Smooth muscle cell (in vitro differentiated cells): Measurements from ENCODE around the gene ASAP2. TPM values are rescaled to one million over a fixed set of nuclear protein-coding genes. Genes with fewer than 3 reads are reported as not detected.

ENCODE experiments used
- DNase-seq: peaks from one replicate; lab custom pipeline; 2025; ENCODE audit not compliant: unreplicated experiment; lab: John Stamatoyannopoulos, UW
- H2AFZ ChIP-seq: fragments of 200-600 bp; sonication (generic); 2 replicates; pipeline ENCODE4 v1.6.0; 2016; ENCODE audit warnings: antibody characterized with exemption, low read depth, mild to moderate bottlenecking
- H3F3A ChIP-seq: fragments of 200-600 bp; sonication (generic); 2 replicates; pipeline ENCODE4 v1.6.0; 2017; ENCODE audit warnings: antibody characterized with exemption, low read depth
- H3K27ac ChIP-seq: fragments of 200-600 bp; sonication (generic); 2 replicates; pipeline ENCODE4 v1.5.1; 2016; ENCODE audit warnings: low read depth, mild to moderate bottlenecking
- H3K27me3 ChIP-seq: fragments of 200-600 bp; sonication (generic); 2 replicates; pipeline ENCODE4 v1.6.1; 2016; ENCODE audit warnings: low read depth, mild to moderate bottlenecking
- H3K36me3 ChIP-seq: fragments of 200-600 bp; sonication (generic); 2 replicates; pipeline ENCODE4 v1.5.1; 2016; ENCODE audit warnings: low read depth
- H3K4me1 ChIP-seq: fragments of 200-600 bp; sonication (generic); 2 replicates; pipeline ENCODE4 v1.5.1; 2016; ENCODE audit warnings: low read depth
- H3K4me2 ChIP-seq: fragments of 200-600 bp; sonication (generic); 2 replicates; pipeline ENCODE4 v1.6.0; 2016; ENCODE audit warnings: mild to moderate bottlenecking
- H3K4me3 ChIP-seq: fragments of 200-600 bp; sonication (generic); 2 replicates; pipeline ENCODE4 v1.5.1; 2016; ENCODE audit warnings: mild to moderate bottlenecking
- H3K79me2 ChIP-seq: fragments of 200-600 bp; sonication (generic); 2 replicates; pipeline ENCODE4 v1.6.0; 2016; ENCODE audit warnings: low read depth, mild to moderate bottlenecking
- H3K9ac ChIP-seq: fragments of 200-600 bp; sonication (generic); 2 replicates; pipeline ENCODE4 v1.6.0; 2016; ENCODE audit warnings: low read depth
- H3K9me3 ChIP-seq: fragments of 200-600 bp; sonication (generic); replicated peaks from 2 replicates; pipeline ENCODE4 v1.5.1; 2016; ENCODE audit warnings: low read depth
- H4K20me1 ChIP-seq: fragments of 200-600 bp; sonication (generic); 2 replicates; pipeline ENCODE4 v1.6.0; 2016; ENCODE audit warnings: low read depth
- WGBS: methylation state at CpG from one replicate; pipeline ENCODE4 v1.1.7; 2016; ENCODE audit warnings: low lambda C conversion rate; 5-methylcytosine and 5-hydroxymethylcytosine counted together
- polyA plus RNA-seq: library from polyadenylated mRNA; unstranded; fragments of >200 nt; fragmentation: Nextera tagmentation; extraction: Ambion mirVana; gene quantifications from 2 replicates; pipeline ENCODE4 v1.2.1, GENCODE V29; 2016
- total RNA-seq: library from RNA; depleted of rRNA; stranded (reverse); fragments of >200 nt; gene quantifications from 2 replicates; pipeline ENCODE4 v1.2.3, GENCODE V29; 2014
- TF ChIP-seq, protein P1 (sequence below): fragments of 200-600 bp; sonication (generic); IDR thresholded peaks from 2 replicates; pipeline ENCODE4 v1.5.1; 2017; ENCODE audit warnings: borderline replicate concordance, mild to moderate bottlenecking, antibody characterized with exemption; ENCODE audit not compliant: insufficient read depth, poor library complexity, severe bottlenecking

Gene ASAP2
- total and polyA plus RNA-seq, 2 experiments from 2014 or later = 8.8 to 23.1 TPM

DNA sequence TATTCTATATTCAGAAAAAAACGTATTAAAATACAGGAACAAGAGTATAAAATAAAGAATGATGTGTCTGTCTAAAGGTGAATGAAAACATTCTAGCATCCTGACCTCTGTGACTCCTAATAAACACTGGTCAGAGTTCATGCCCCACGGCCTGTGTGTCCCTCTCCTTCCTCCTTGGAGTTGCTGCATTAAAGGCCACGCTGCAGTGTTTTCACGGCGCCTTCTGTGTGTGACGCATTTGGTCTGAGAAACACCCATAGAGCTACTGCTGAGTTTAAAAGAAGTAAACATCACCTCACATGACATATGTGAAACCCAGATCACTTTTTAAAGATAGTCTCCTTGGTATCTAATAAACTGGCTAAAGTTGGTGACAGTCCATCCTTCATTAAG is 126.2 kb downstream of the ASAP2 start:
- TF ChIP-seq, protein P1, sequence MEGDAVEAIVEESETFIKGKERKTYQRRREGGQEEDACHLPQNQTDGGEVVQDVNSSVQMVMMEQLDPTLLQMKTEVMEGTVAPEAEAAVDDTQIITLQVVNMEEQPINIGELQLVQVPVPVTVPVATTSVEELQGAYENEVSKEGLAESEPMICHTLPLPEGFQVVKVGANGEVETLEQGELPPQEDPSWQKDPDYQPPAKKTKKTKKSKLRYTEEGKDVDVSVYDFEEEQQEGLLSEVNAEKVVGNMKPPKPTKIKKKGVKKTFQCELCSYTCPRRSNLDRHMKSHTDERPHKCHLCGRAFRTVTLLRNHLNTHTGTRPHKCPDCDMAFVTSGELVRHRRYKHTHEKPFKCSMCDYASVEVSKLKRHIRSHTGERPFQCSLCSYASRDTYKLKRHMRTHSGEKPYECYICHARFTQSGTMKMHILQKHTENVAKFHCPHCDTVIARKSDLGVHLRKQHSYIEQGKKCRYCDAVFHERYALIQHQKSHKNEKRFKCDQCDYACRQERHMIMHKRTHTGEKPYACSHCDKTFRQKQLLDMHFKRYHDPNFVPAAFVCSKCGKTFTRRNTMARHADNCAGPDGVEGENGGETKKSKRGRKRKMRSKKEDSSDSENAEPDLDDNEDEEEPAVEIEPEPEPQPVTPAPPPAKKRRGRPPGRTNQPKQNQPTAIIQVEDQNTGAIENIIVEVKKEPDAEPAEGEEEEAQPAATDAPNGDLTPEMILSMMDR = no peak
- Histone ChIP-seq H3F3A (peaks cover 6% of the 10 kb centered on the region), H3K4me2 (no peak overlapping the region), H3K79me2 (no peaks in the 10 kb centered on the region), H2AFZ (no peak overlapping the region), H3K36me3 (no peaks in the 10 kb centered on the region), H3K4me3 (no peak overlapping the region), H3K9me3 (no peaks in the 10 kb centered on the region), H4K20me1 (no peaks in the 10 kb centered on the region), H3K9ac (no peak overlapping the region), H3K27me3 (no peaks in the 10 kb centered on the region), H3K27ac (peak overlapping the region; percentile 46), H3K4me1 (no peaks in the 10 kb centered on the region)
- 94% methylated on average over 6 of the region's 6 CpGs for WGBS
- DNase-seq = no peak

- TF ChIP-seq, protein P1 = peak; percentile 52
- Histone ChIP-seq H3K36me3 (no peaks in the 10 kb centered on the region), H3K27me3 (no peaks in the 10 kb centered on the region), H3K27ac (peak overlapping the region; percentile 56), H3K4me1 (no peaks in the 10 kb centered on the region), H3K79me2 (no peaks in the 10 kb centered on the region), H3F3A (peaks cover 6% of the 10 kb centered on the region), H3K4me3 (no peak overlapping the region), H3K9me3 (no peaks in the 10 kb centered on the region), H2AFZ (no peak overlapping the region), H4K20me1 (no peaks in the 10 kb centered on the region), H3K9ac (no peak overlapping the region), H3K4me2 (no peak overlapping the region)
- DNase-seq = no peak
- 70% methylated on average over 7 of the region's 7 CpGs for WGBS
These were observed 127.1 kb downstream of the ASAP2 start for GRCh38 chr2:9333591-9334171.

DNA sequence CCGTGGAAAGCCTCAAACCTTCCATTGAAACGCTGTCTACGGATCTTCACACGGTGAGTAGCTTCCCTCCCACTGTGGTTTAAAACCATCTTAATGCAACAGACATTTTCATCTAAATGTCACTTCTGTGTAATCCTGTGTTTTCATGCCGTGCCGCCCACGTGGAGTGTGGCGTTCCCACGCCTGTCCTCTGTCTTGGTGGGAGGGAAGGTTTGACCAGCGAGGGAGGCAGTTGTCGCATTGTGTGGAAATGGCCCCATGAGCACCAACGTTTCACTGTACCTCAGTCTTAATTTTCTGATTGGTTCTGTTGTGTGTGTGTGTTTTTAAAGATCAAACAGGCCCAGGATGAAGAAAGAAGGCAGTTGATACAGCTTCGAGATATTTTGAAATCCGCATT is 128.1 kb downstream of the ASAP2 start:
- no peaks in the 10 kb centered on the region for H3K9me3 ChIP-seq
- H3K4me1 ChIP-seq = no peaks in the 10 kb centered on the region
- H3K79me2 ChIP-seq = no peaks in the 10 kb centered on the region
- H3K36me3 ChIP-seq = no peaks in the 10 kb centered on the region
- H3K9ac ChIP-seq = no peak overlapping the region
- H3K27me3 ChIP-seq = no peaks in the 10 kb centered on the region
- H3F3A ChIP-seq = peaks cover 6% of the 10 kb centered on the region
- H3K27ac ChIP-seq = peak overlapping the region; percentile 56
- H3K4me2 ChIP-seq = no peak overlapping the region
- no peak overlapping the region for H2AFZ ChIP-seq
- no peak overlapping the region for H3K4me3 ChIP-seq
- H4K20me1 ChIP-seq = no peaks in the 10 kb centered on the region
- DNase-seq = no peak
- TF ChIP-seq, protein P1 = no peak
- WGBS = 67% methylated on average over 14 of the region's 14 CpGs

- Histone ChIP-seq H3K27me3 (no peaks in the 10 kb centered on the region), H3K9me3 (no peaks in the 10 kb centered on the region), H2AFZ (no peak overlapping the region), H3K4me2 (no peak overlapping the region), H3K27ac (peak overlapping the region; percentile 56), H3K79me2 (no peaks in the 10 kb centered on the region), H4K20me1 (no peaks in the 10 kb centered on the region), H3K36me3 (no peaks in the 10 kb centered on the region), H3K4me1 (no peaks in the 10 kb centered on the region), H3F3A (peaks cover 6% of the 10 kb centered on the region), H3K9ac (no peak overlapping the region), H3K4me3 (no peak overlapping the region)
- 78% methylated on average over 6 of the region's 6 CpGs for WGBS
- DNase-seq = no peak
- TF ChIP-seq, protein P1 = no peak
These were observed 128.8 kb downstream of the ASAP2 start for GRCh38 chr2:9335322-9335832.
